H54 (cell line): ENCODE measurements around the gene SGMS1.
"Not testable (repeated sequence)": the region's sequence is repeated elsewhere in the genome, so short reads cannot be mapped to it uniquely, and the experiment has no call there.

Experiments used
- DNase-seq: peaks from one replicate; pipeline ENCODE4 v3.0.0; 2011; ENCODE audit warnings: low spot score, mixed read lengths; ENCODE audit not compliant: insufficient read length
- FAIRE-seq: peaks from 3 replicates; lab custom pipeline; 2011; peaks lifted over from hg19 to GRCh38; lab: Jason Lieb, UNC
- POLR2A ChIP-seq: IDR thresholded peaks from 2 replicates; pipeline ENCODE4 v1.6.1; 2011; ENCODE audit warnings: low read depth, mild to moderate bottlenecking, low read length

SGMS1 gene

DNA sequence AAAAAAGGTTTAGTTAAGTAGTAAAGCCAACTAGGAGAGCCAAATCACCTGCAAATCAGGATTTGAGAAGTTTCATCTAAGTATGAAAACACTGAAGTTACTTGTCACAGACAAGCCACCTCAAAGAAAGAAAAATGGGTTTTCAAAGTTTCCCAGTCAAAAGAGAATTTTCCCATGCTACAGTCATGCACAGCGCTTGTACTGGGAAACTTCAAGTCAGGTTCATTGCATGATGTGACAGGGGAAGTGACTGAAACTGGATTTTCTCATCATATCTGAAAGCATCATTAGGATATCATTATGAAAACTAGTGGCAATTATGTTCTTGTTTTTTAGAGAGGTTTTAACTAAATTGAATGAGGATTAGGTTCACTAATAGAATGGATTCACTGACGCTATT, 167.0 kb downstream of the SGMS1 start:
- no peak for FAIRE-seq
- no peak for DNase-seq
- no peak for TF ChIP-seq POLR2A

DNA sequence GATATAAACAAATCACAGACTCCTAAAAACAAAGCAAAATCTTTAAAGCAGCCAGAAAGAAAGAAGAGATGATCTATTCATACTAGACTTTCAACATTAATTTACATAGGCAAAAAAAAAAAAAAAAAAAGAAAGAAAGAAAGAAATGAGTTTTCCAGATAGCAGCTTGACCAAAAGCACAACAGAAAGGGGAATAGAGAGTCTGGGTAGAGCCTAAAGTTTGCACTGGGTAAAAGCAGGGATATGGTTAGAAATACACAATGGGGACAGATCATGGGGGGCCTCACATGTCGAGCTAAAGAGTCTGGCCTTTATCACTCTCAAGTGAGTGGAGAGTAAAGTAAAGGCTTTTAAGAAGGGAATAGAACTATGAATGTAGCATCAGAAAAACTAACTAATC, 169.8 kb downstream of the SGMS1 start:
- FAIRE-seq (no peak), DNase-seq (no peak)
- TF ChIP-seq POLR2A: no peak

GRCh38 chr10:50452603-50453002, 171.2 kb downstream of the SGMS1 start:
- FAIRE-seq: no peak
- no peak for DNase-seq
- no peak for TF ChIP-seq POLR2A

DNA sequence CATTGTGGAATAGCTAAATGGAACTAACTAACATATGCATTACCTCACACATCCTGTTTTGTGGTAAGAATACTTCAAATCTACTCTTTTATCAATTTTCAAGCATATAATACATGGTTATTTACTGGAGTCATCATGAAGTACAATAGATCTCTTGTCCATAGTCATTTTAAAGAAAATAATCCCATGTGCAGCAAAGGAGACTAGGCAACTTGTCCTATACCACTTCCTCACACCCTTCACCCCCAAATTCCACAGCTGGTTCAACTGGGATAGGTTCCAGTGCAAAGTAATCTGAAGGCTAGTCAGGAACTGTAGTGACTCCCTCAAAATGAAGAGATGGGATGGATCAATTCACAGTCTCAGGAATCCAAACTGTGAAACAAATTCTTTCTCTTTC, 176.1 kb downstream of the SGMS1 start:
- DNase-seq (no peak), FAIRE-seq (no peak)
- no peak for TF ChIP-seq POLR2A

DNA sequence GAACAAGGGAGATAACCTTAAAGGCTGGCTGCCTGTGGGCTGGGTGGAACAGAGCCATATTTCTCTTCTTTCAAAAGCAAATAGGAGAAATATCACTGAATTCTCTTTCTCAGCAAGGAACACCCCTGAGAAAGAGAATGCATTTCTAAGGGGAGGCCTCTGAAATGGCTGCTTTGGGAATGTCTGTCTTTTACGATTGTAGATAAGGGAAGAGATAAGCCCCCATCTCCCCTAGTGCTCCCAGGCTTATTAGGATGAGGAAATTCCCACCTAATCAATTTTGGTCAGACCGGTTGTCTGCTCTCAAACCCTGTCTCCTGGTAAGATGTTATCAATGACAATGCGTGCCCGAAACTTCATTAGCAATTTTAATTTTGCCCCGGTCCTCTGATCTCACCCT, 178.0 kb downstream of the SGMS1 start:
- not testable (repeated sequence) for DNase-seq, FAIRE-seq

GRCh38 chr10:50440489-50440888, 183.3 kb downstream of the SGMS1 start:
- no peak for TF ChIP-seq POLR2A
- no peak for DNase-seq
- no peak for FAIRE-seq

DNA sequence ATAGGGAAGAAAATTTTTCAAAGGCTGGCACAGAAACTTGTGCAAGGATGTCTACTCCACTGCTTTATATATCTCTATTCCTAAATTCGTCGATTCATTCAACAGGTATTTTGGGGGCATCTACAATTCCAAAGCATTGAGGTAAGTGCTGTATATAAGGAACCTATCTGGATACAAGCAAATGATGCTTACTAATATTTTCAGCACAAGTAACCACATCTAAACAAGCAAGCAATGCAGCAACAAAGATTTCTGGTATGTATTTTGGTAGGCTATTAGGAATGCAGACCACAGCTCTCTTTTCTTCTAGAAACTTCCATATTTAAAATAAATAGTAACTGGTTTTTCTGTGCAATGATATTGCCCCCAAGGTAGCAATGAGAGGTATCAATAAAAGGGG, 183.9 kb downstream of the SGMS1 start:
- TF ChIP-seq POLR2A: no peak
- no peak for DNase-seq
- no peak for FAIRE-seq

DNA sequence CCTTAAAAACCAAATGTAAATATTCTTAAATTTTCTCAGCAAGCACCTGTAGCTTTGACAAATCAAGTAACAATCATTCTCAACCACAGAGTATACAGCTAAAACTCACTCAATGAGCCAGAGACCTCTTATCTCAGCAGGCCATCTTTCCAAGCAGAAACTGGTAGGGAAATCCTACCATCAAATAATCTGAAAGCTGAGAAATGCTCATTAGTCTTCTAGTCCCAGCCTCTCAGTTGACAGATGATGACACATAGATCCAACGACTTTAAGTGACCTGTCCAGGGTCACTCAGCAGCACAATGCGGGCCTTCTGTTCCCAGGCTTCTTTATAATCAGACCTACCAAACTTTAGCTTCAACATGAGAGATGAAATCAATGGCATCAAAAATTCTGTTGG, 184.6 kb downstream of the SGMS1 start:
- TF ChIP-seq POLR2A: no peak
- DNase-seq: no peak
- no peak for FAIRE-seq

DNA sequence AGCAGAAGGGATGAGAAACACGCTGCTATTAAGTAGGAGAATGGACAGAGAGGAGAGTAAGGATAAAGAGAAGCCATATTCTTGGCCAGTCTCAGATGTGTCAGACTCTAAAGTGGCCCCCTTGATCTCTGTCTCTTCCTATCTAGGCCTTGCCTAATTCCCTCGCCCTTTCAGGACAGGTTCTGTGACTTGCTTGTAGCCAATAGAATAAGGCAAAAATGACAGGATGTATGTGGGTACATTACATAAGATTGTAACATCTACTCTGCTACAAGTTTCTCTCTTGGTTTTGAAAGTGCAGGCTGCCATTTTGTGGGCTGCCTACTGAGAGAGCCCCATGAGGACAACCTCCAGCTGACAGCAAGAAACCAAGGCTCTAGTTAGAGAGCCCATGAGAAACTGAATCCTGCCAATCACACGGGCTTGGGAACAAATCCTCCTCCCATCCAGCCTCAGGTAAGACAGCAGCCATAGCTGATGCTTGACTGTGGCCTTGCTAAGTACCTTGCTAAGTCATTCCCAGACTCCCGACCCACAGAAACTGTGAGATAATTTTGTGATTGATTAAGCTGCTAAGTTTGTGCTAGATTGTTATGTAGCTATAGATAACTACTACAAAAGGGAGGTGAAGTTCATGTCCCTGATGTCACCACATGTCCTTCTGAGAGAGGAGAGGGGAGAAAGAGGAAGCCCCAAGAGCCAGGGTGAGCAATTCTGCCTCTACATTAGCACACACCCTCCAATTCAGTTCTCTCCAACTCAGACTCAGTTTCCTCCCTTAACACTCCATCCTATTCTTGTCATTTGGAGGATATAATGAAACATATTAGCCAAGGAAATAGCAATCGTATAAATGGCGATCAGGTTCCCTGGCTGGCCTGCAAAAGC, 185.5 kb downstream of the SGMS1 start:
- DNase-seq (no peak), FAIRE-seq (no peak)
- TF ChIP-seq POLR2A: no peak

GRCh38 chr10:50437248-50437647, 186.5 kb downstream of the SGMS1 start:
- TF ChIP-seq POLR2A: no peak
- no peak for FAIRE-seq
- DNase-seq: no peak

DNA sequence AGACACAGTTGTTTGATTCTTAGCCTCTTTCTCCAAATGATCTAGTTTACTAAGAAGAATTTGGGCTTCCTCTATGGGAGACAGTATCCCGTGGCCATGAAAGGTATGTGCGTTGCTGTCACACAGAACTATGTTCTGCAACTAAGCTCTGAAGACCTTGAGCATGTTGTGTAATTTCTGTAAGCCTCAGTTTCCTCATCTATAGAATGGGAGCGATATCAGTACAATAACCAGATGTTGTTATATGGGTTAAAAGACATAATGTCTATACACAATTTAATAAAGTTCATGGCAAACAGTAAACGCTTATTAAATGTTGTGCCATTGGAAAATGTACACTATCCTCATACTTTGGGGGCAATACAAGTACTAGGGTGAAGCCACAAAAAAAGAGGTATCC, 187.0 kb downstream of the SGMS1 start:
- FAIRE-seq (no peak), DNase-seq (no peak)
- no peak for TF ChIP-seq POLR2A

- peak; percentile 81 for FAIRE-seq
- no peak for DNase-seq
- no peak for TF ChIP-seq POLR2A
These were observed 191.3 kb downstream of the SGMS1 start for GRCh38 chr10:50432211-50433009.

- FAIRE-seq: peak; percentile 96
- no peak for TF ChIP-seq POLR2A
- no peak for DNase-seq
These were observed 192.0 kb downstream of the SGMS1 start for GRCh38 chr10:50431791-50432190.

DNA sequence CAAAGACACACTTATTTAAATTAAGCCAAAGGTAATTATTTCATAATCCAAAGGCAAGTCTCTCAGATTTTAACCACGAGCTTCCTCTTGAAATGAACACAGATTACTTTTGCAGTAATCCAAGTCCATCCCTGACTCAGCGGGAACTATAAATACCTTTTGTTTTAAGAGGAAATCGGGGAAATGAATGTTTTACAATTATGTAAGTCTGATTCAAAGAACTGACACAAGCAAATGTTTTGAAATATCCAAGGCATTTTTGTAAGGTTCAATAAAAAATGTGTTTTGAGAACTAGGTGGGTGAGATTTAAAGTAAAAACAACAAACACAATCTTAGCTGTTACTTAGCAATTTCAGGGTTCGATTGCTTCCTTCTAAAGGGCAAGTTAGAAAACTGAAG, 192.6 kb downstream of the SGMS1 start:
- no peak for DNase-seq
- no peak for TF ChIP-seq POLR2A
- FAIRE-seq: no peak
